Measurements from ENCODE around the gene FSTL5. TPM values are rescaled to one million over a fixed set of nuclear protein-coding genes. Genes with fewer than 3 reads are reported as not detected.
A peak's percentile ranks its signal among the peaks of the same experiment; 100 is the strongest.

FSTL5 gene
- total RNA-seq, 2 donors from 2014 or later, result 0.24 to 1.1 TPM

DNA sequence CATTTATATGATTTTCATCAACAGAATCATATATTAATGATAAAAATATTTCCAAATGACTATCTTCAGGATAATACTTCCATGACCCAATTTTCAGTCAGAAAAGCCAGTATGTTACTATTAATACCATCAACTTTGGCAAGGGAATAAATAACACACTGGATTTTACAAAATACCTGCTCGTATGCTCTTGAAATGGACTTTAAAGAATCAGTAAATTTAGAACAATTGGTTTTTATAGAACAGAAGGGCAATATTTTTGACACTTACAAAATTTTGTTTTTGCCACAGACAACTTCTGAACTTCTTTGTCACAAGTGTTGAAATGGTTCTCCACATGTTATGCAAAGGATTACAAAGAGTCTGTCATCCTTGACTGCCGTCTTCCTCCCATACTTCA is 700.4 kb downstream of the FSTL5 start:
- Histone ChIP-seq H3K9me3 (ENCODE audit: control insufficient read depth, low read length) (no peaks in the 10 kb centered on the region), H3K27ac (ENCODE audit: low read depth, low read length) (no peak overlapping the region), H3K9ac (ENCODE audit: extremely low read depth, low read length, poor library complexity, severe bottlenecking) (no peak overlapping the region), H3K27me3 (ENCODE audit: control insufficient read depth, insufficient read depth, low read length, poor library complexity, severe bottlenecking) (no peaks in the 10 kb centered on the region), H3K4me1 (ENCODE audit: control insufficient read depth, insufficient read depth, low read length) (no peaks in the 10 kb centered on the region), H3K36me3 (ENCODE audit: control insufficient read depth, insufficient read depth, low read length) (no peaks in the 10 kb centered on the region), H3K4me3 (ENCODE audit: low read length) (no peak overlapping the region)
- WGBS, 2 experiments (ENCODE audit: insufficient coverage in 1 of 2, insufficient read length in 1 of 2), result 80 to 95% methylated on average over 1 to 2 of the region's 2 CpGs
- no peaks in the 10 kb centered on the region for H3K36me3 Mint-ChIP-seq (ENCODE audit: low read depth)
- no peaks in the 10 kb centered on the region for H3K27me3 Mint-ChIP-seq (ENCODE audit: insufficient read depth)
- TF ChIP-seq, protein P1, sequence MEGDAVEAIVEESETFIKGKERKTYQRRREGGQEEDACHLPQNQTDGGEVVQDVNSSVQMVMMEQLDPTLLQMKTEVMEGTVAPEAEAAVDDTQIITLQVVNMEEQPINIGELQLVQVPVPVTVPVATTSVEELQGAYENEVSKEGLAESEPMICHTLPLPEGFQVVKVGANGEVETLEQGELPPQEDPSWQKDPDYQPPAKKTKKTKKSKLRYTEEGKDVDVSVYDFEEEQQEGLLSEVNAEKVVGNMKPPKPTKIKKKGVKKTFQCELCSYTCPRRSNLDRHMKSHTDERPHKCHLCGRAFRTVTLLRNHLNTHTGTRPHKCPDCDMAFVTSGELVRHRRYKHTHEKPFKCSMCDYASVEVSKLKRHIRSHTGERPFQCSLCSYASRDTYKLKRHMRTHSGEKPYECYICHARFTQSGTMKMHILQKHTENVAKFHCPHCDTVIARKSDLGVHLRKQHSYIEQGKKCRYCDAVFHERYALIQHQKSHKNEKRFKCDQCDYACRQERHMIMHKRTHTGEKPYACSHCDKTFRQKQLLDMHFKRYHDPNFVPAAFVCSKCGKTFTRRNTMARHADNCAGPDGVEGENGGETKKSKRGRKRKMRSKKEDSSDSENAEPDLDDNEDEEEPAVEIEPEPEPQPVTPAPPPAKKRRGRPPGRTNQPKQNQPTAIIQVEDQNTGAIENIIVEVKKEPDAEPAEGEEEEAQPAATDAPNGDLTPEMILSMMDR (conservative IDR thresholded peaks at IDR 0.05), result no peak
- DNase-seq, result no peak
- H3K9me3 Mint-ChIP-seq, result no peaks in the 10 kb centered on the region
- no peak overlapping the region for H3K4me3 Mint-ChIP-seq
- peaks cover 6% of the 10 kb centered on the region for H3K4me1 Mint-ChIP-seq
- H3K27ac Mint-ChIP-seq, result no peak overlapping the region

GRCh38 chr4:161457906-161458305 is 705.9 kb downstream of the FSTL5 start:
- Histone ChIP-seq H3K36me3 (ENCODE audit: control insufficient read depth, insufficient read depth, low read length) (no peaks in the 10 kb centered on the region), H3K9me3 (ENCODE audit: control insufficient read depth, low read length) (no peaks in the 10 kb centered on the region), H3K9ac (ENCODE audit: extremely low read depth, low read length, poor library complexity, severe bottlenecking) (no peak overlapping the region), H3K27me3 (ENCODE audit: control insufficient read depth, insufficient read depth, low read length, poor library complexity, severe bottlenecking) (no peaks in the 10 kb centered on the region), H3K4me1 (ENCODE audit: control insufficient read depth, insufficient read depth, low read length) (no peaks in the 10 kb centered on the region), H3K4me3 (ENCODE audit: low read length) (no peak overlapping the region), H3K27ac (ENCODE audit: low read depth, low read length) (no peak overlapping the region)
- peak; percentile 71 for DNase-seq
- Mint-ChIP-seq H3K27ac (peak overlapping the region; percentile 39), H3K4me1 (peaks cover 17% of the 10 kb centered on the region), H3K4me3 (no peak overlapping the region), H3K9me3 (no peaks in the 10 kb centered on the region), H3K27me3 (ENCODE audit: insufficient read depth) (no peaks in the 10 kb centered on the region), H3K36me3 (ENCODE audit: low read depth) (no peaks in the 10 kb centered on the region)
- TF ChIP-seq, protein P1 (conservative IDR thresholded peaks at IDR 0.05), result no peak
- 85% methylated on average over 3 of the region's 3 CpGs; no CpG with 5 or more reads in 1 of the 2 experiments for WGBS, 2 experiments (ENCODE audit: insufficient coverage in 1 of 2, insufficient read length in 1 of 2)

GRCh38 chr4:161457311-161457710 is 706.5 kb downstream of the FSTL5 start:
- WGBS, 2 experiments (ENCODE audit: insufficient coverage in 1 of 2, insufficient read length in 1 of 2), result 79% methylated on average over 1 of the region's 1 CpG; no CpG with 5 or more reads in 1 of the 2 experiments
- DNase-seq, result no peak
- no peaks in the 10 kb centered on the region for H3K9me3 ChIP-seq (ENCODE audit: control insufficient read depth, low read length)
- H3K27me3 ChIP-seq (ENCODE audit: control insufficient read depth, insufficient read depth, low read length, poor library complexity, severe bottlenecking), result no peaks in the 10 kb centered on the region
- no peaks in the 10 kb centered on the region for H3K36me3 ChIP-seq (ENCODE audit: control insufficient read depth, insufficient read depth, low read length)
- no peak overlapping the region for H3K9ac ChIP-seq (ENCODE audit: extremely low read depth, low read length, poor library complexity, severe bottlenecking)
- Mint-ChIP-seq H3K27ac (no peak overlapping the region), H3K9me3 (no peaks in the 10 kb centered on the region), H3K4me1 (peaks cover 17% of the 10 kb centered on the region), H3K4me3 (no peak overlapping the region), H3K36me3 (ENCODE audit: low read depth) (no peaks in the 10 kb centered on the region), H3K27me3 (ENCODE audit: insufficient read depth) (no peaks in the 10 kb centered on the region)
- no peak overlapping the region for H3K27ac ChIP-seq (ENCODE audit: low read depth, low read length)
- TF ChIP-seq, protein P1 (conservative IDR thresholded peaks at IDR 0.05), result no peak
- no peaks in the 10 kb centered on the region for H3K4me1 ChIP-seq (ENCODE audit: control insufficient read depth, insufficient read depth, low read length)
- no peak overlapping the region for H3K4me3 ChIP-seq (ENCODE audit: low read length)

Data from endodermal cell (in vitro differentiated cells).